Measurements from ENCODE around the gene CASP2. TPM values are rescaled to one million over a fixed set of nuclear protein-coding genes. Genes with fewer than 3 reads are reported as not detected.

CASP2 gene
- total RNA-seq, 1 experiment from 2014 or later: 62.0 TPM

GRCh38 chr7:143290293-143290692 lies 2.1 kb downstream of the CASP2 start:
- peaks cover 30% of the 10 kb centered on the region for H3K4me1 Mint-ChIP-seq (ENCODE audit: low read depth, unreplicated experiment)
- BruUV-seq (replicated peaks): no TSS peak
- no peaks in the 10 kb centered on the region for H3K9me3 Mint-ChIP-seq (ENCODE audit: unreplicated experiment)
- TF ChIP-seq CTCF (IDR thresholded peaks at IDR 0.05; ENCODE audit: insufficient read depth in 1 of 2, low read depth in 1 of 2, low read length in 1 of 2, severe bottlenecking in 1 of 2, unreplicated experiment in 1 of 2): no peak
- ChIA-PET POLR2A (interaction anchor here (0.6 to 0.7 kb wide), 2 partner anchors 12 to 27 kb away, joined by 9 to 12 read pairs; no protein-coding TSS in a partner anchor), CTCF (interaction anchor here (0.6 kb wide), 1 partner anchor 78 kb away, joined by 3 read pairs; no protein-coding TSS in a partner anchor)
- H3K4me1 ChIP-seq: peaks cover 27% of the 10 kb centered on the region
- no peak for DNase-seq
- H3K27ac Mint-ChIP-seq (ENCODE audit: unreplicated experiment): peak overlapping the region; percentile 89
- H3K4me3 ChIP-seq (ENCODE audit: low read depth, low read length): no peak overlapping the region
- no peaks in the 10 kb centered on the region for H3K27me3 Mint-ChIP-seq (ENCODE audit: insufficient read depth, unreplicated experiment)
- H3K27me3 ChIP-seq (replicated peaks; ENCODE audit: control insufficient read depth, insufficient read depth, low read length): no peaks in the 10 kb centered on the region
- no peaks in the 10 kb centered on the region for H3K9me3 ChIP-seq
- peaks cover 4% of the 10 kb centered on the region for H3K36me3 ChIP-seq (ENCODE audit: control insufficient read depth, insufficient read depth, low read length)
- peak overlapping the region; percentile 81 for H3K4me3 Mint-ChIP-seq (ENCODE audit: unreplicated experiment)
- peaks cover 70% of the 10 kb centered on the region for H3K36me3 Mint-ChIP-seq (ENCODE audit: insufficient read depth, unreplicated experiment)
- intact Hi-C loops (cut with micrococcal nuclease; ENCODE audit: unreplicated experiment): no loop called here

- H3K36me3 ChIP-seq (ENCODE audit: control insufficient read depth, insufficient read depth, low read length): peaks cover 4% of the 10 kb centered on the region
Measured at GRCh38 chr7:143292876-143293275, 4.7 kb downstream of the CASP2 start.

GRCh38 chr7:143295870-143296269 lies 7.7 kb downstream of the CASP2 start:
- TF ChIP-seq CTCF (IDR thresholded peaks at IDR 0.05; ENCODE audit: insufficient read depth in 1 of 2, low read depth in 1 of 2, low read length in 1 of 2, severe bottlenecking in 1 of 2, unreplicated experiment in 1 of 2): no peak
- no TSS peak for BruUV-seq (replicated peaks)
- H3K4me1 ChIP-seq: peaks cover 12% of the 10 kb centered on the region
- no peak for DNase-seq
- Mint-ChIP-seq H3K4me3 (ENCODE audit: unreplicated experiment) (no peak overlapping the region), H3K27ac (ENCODE audit: unreplicated experiment) (peak overlapping the region; percentile 66), H3K4me1 (ENCODE audit: low read depth, unreplicated experiment) (peaks cover 33% of the 10 kb centered on the region), H3K27me3 (ENCODE audit: insufficient read depth, unreplicated experiment) (no peaks in the 10 kb centered on the region), H3K36me3 (ENCODE audit: insufficient read depth, unreplicated experiment) (peaks cover 93% of the 10 kb centered on the region), H3K9me3 (ENCODE audit: unreplicated experiment) (no peaks in the 10 kb centered on the region)
- H3K9me3 ChIP-seq: no peaks in the 10 kb centered on the region
- ChIA-PET POLR2A (interaction anchor here (0.6 to 1.4 kb wide), 3 partner anchors 8 to 74 kb away, joined by 4 to 5 read pairs (median 5); partner anchors contain the start of gene CASP2), CTCF (interaction anchor here (0.6 to 2.2 kb wide), 3 partner anchors 53 to 92 kb away, joined by 3 to 10 read pairs (median 3); no protein-coding TSS in a partner anchor)
- intact Hi-C loops (cut with micrococcal nuclease; ENCODE audit: unreplicated experiment): no loop called here
- H3K4me3 ChIP-seq (ENCODE audit: low read depth, low read length): no peak overlapping the region
- peaks cover 5% of the 10 kb centered on the region for H3K36me3 ChIP-seq (ENCODE audit: control insufficient read depth, insufficient read depth, low read length)
- no peaks in the 10 kb centered on the region for H3K27me3 ChIP-seq (replicated peaks; ENCODE audit: control insufficient read depth, insufficient read depth, low read length)

More at GRCh38 chr7:143292876-143293275, 4.7 kb downstream of the CASP2 start:
- Mint-ChIP-seq H3K9me3 (ENCODE audit: unreplicated experiment) (no peaks in the 10 kb centered on the region), H3K4me3 (ENCODE audit: unreplicated experiment) (no peak overlapping the region), H3K27ac (ENCODE audit: unreplicated experiment) (no peak overlapping the region), H3K4me1 (ENCODE audit: low read depth, unreplicated experiment) (peaks cover 34% of the 10 kb centered on the region), H3K36me3 (ENCODE audit: insufficient read depth, unreplicated experiment) (peaks cover 87% of the 10 kb centered on the region), H3K27me3 (ENCODE audit: insufficient read depth, unreplicated experiment) (no peaks in the 10 kb centered on the region)
- DNase-seq: no peak
- Histone ChIP-seq H3K4me1 (peaks cover 19% of the 10 kb centered on the region), H3K9me3 (no peaks in the 10 kb centered on the region), H3K4me3 (ENCODE audit: low read depth, low read length) (no peak overlapping the region), H3K27me3 (replicated peaks; ENCODE audit: control insufficient read depth, insufficient read depth, low read length) (no peaks in the 10 kb centered on the region)
- BruUV-seq (replicated peaks): no TSS peak
- no peak for TF ChIP-seq CTCF (IDR thresholded peaks at IDR 0.05; ENCODE audit: insufficient read depth in 1 of 2, low read depth in 1 of 2, low read length in 1 of 2, severe bottlenecking in 1 of 2, unreplicated experiment in 1 of 2)
- ChIA-PET POLR2A (no interaction called here), CTCF (interaction anchor here (0.6 kb wide), 1 partner anchor 98 kb away, joined by 3 read pairs; no protein-coding TSS in a partner anchor)
- intact Hi-C loops (cut with micrococcal nuclease; ENCODE audit: unreplicated experiment): no loop called here

Measured in Caco-2 (cell line).